Measurements from ENCODE around the gene FBXL19.

Gene FBXL19

GRCh38 chr16:30947859-30948666, 24.7 kb downstream of the FBXL19 start:
- peak; percentile 43 for DNase-seq

GRCh38 chr16:30948667-30949649, 25.6 kb downstream of the FBXL19 start, which contains the start of gene ORAI3:
TSS of gene ORAI3 (plus strand) at chr16:30949068. CDS start at chr16:30949290, 222 bp downstream.
- DNase-seq, result peak; percentile 18

GRCh38 chr16:30949650-30950515, 26.5 kb downstream of the FBXL19 start:
- DNase-seq, result peak; percentile 62

GRCh38 chr16:30950516-30951065, 27.2 kb downstream of the FBXL19 start:
- no peak for DNase-seq

GRCh38 chr16:30951193-30951592, 27.8 kb downstream of the FBXL19 start:
- no peak for DNase-seq

- DNase-seq, result no peak
Measured at GRCh38 chr16:30951750-30952149, 28.4 kb downstream of the FBXL19 start.

GRCh38 chr16:30953111-30953510, 29.7 kb downstream of the FBXL19 start:
- DNase-seq, result no peak

GRCh38 chr16:30953511-30954124, 30.2 kb downstream of the FBXL19 start:
- peak; percentile 71 for DNase-seq

GRCh38 chr16:30954993-30955392, 31.6 kb downstream of the FBXL19 start:
- DNase-seq, result no peak

GRCh38 chr16:30956601-30957455, 33.5 kb downstream of the FBXL19 start:
- DNase-seq, result peak; percentile 54

- DNase-seq, result peak; percentile 98
Measured at GRCh38 chr16:30957456-30958174, 34.2 kb downstream of the FBXL19 start, which contains the start of gene SETD1A. TSS of gene SETD1A (plus strand) at chr16:30957754. CDS start at chr16:30958732, 978 bp downstream.

GRCh38 chr16:30958175-30959079, 35.1 kb downstream of the FBXL19 start:
- no peak for DNase-seq

GRCh38 chr16:30961384-30961783, 38.0 kb downstream of the FBXL19 start:
- no peak for DNase-seq

- no peak for DNase-seq
Measured at GRCh38 chr16:30963925-30964511, 40.6 kb downstream of the FBXL19 start.

GRCh38 chr16:30964574-30965226, 41.3 kb downstream of the FBXL19 start:
- no peak for DNase-seq

GRCh38 chr16:30965436-30965835, 42.1 kb downstream of the FBXL19 start:
- DNase-seq, result no peak

- DNase-seq, result no peak
Measured at GRCh38 chr16:30966033-30966619, 42.8 kb downstream of the FBXL19 start.

Data from NCI-H510A (cell line).